GM19328 (cell line): Measurements from ENCODE around the gene TNRC6C.
"Not testable (repeated sequence)": the region's sequence is repeated elsewhere in the genome, so short reads cannot be mapped to it uniquely, and the experiment has no call there.

ENCODE experiments used
- ATAC-seq: cut with Tn5 transposase; IDR thresholded peaks from one replicate; pipeline ENCODE4 v1.9.1; 2021; ENCODE audit warnings: mild to moderate bottlenecking, moderate library complexity; ENCODE audit not compliant: unreplicated experiment

The TNRC6C gene

DNA sequence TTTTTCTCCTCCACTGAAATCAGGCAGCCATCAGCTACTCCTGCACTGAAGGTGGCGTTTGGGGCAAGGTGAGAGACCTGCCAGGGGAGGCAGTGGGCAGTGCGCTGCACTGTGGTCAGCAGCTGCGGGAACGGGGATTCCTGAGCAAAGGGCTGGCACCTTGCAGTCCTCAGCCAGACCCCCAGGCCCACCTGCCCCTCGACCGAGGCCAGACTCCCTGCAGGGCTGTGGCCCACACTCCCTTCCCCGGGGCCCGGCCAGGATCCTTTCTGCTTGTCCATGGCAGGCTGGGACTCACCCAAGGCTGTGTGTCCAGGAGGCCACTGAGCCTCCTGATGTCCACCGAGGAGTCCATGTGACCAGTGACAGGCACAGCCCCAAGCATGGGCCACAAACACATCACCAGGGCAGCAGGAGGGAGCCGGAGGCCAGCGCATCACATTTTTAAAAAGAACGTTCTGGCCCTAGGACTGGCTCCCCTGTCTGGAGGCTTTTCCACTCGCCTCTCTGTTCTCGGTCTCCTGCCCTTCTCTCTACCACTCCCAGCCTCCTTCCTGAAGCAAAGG is 28.5 kb upstream of the TNRC6C start:
- no peak for ATAC-seq

DNA sequence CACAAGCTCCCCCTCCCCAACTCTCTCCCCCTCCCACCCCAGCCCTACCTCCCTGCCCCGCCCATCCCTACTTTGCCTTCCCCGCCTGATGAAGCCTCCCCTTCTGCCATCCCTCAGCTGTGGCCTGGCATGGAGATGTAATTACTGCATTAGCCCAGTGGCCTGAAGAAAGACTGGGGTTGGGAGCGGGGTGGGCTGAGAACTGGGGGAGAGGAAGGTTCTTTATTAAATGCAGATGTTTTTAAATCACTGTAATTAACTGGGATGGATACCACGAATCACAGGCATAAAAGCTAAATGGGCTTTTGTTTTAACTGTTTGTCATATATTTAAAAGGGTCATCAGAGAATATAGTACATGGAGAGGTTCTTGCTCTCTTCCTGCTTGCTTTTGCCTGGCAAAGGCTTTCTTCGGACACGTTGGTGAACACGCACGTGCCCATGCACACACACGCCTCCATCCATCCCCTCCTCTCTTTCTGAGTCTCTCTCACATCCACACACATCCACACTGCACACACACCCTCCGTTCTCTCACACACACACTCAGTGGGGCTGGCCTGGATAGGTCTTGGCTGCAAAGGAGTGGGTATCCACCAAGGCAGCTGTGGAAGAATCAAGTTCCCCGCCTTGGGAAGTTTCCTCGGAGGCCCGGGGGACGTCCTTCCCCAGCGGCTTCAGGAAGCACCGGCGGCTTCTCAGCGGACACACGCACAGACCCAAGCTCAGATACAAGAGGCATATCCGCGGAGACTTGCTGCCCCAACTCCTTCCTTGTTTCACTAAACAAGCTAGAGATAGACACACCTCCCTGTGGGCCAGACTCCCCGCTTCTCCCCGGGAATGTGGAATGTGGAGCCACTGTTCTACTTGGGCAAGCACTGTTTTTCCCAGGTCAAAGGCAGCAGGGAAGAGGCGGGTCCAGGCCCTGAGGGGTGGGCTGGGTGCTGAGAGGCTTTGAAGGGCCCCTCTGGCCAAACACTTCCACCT is 27.4 kb upstream of the TNRC6C start:
- ATAC-seq, result no peak

DNA sequence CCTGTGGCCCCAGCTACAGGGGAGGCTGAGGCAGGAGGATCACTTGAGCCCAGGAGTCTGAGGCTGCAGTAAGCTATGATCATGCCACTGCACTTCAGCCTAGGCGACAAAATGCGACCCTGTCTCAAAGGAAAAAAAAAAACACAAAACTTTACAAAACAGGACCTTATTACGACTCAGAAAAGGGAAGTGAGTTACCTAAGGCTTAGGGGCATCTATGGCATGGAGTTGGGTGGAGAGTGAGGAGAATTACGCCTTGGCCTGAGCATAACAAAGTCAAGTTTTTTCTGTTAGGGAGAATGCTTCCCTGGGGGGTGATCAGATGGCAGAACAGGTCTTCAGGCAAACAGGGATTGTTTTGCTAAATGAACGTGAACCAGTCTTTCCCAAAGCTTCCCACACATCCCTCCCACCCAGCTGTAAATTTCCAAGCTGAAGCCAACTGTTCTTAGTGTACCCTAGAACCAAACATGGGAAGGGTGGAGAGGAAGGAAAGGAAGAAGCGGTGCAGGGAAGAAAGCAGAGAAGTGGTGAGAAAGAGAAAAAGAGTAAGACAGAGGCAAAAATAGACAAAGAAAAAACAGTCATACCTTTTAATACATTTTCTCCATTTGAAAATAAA is 24.6 kb upstream of the TNRC6C start:
- no peak for ATAC-seq

DNA sequence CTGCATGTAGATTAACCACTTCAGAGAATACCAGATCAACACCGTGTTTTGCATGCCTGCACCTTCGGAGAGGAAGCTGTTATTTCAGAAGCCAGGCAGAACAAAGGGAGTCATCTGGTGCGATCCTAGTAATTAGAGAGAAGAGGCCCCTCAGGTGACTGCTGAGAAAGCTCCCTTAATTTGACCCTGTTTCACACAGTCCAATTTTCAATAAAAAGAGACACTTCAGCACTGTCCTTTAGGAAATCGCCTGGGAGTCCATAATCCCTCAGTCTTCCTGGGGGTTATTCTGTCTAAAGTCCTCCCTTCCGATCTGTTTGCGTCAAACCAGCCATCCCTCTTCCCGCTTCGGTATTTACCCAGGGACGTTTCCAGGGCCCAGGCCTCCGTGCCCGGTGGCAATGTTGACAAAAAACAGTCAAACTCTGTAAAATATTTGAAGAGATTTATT is 23.4 kb upstream of the TNRC6C start:
- ATAC-seq, result no peak

DNA sequence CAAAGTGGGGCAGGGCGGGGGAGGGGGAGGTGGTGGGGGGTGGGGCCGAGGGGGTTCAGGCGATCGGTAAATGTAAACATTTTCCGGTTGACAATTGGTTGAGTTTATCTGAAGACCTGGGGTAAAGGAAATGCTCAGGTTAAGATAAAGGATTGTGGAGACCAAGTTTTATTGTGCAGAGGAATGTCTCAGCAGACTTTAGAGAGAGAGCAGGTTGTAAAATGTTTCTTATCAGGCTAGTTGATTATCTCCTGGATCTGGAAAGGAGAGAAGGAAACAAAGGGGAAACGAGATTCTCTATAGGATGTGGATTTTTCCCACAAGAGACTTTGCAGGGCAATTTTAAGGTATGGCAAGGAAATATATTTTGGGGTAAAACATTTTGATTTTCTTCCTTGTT is 22.8 kb upstream of the TNRC6C start:
- not testable (repeated sequence) for ATAC-seq

DNA sequence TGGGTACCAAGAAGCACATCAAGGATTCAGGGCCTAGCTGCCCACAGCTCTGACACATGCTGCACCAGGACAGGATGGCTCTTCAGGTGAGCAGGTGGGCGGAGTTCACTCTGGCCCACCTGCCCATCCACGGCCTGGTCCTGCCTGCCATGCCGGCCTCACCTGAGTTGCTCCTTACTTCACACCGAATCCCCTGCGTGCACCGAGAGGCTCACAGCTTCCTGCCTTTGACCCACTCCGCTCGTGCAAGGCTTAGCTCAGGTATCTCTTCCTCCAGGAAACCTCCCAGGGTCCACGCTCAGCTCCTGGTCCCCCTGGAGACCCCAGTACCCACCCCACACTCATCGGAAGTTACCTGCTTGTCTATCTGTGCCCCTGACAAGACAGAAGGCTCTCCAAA is 21.6 kb upstream of the TNRC6C start:
- ATAC-seq, result no peak

DNA sequence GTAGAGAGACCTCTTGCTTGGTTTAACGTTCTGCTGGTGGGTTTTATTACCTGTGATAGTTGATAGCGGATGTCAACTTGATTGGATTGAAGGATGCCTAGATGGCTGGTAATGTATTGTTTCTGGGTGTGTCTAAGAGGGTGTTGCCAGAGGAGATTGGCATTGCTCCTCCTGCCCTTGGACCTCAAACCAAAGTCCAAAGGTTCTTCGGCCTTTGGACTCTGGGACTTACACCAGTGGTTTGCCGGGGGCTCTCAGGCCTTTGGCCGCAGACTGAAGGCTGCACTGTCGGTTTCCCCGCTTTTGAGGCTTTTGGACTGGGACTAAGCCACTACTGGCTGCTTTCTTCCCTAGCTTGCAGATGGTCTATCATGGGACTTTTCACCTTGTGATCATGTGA is 17.5 kb upstream of the TNRC6C start:
- no peak for ATAC-seq

DNA sequence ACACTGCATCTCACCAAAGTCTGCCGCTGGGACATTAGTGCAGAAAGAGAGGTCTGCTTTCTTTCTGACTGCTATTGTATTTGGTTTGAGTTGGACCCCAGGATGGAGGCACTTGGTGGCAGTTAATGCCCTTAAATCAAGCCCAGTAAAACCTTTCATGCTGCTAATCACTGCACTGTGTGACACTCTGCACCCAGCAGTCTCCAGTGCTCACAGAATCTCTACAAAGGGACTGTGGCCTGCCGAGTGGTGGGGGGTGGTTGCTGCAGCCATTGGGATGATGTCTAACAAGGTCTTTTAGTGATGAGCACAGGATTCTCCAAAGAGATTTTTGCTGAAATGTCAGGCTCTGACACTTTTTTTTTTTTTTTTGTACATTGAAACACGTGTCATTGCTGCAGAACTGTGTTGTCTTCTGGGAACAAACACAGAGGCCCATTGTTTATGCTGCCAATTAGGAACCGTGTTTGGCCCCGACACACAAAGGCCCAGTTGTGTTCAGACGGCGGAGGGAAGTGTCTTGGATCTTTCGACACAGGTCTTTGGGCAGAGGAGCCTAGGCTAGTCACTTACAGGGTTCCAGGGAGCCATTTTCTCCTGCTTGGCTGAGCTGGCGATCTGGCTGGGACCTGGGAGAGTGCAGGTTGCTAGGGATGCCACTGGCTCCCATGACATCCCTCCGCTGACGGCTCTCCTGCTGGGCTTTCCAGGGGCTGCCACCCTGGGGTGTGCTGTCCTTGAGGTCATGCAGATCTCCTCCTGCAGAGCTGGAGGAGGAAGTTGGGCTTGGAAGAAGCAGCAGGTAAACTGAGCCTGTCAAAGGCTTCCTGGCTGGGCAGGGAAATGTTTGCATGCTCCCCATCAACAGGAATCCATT is 16.2 kb upstream of the TNRC6C start:
- no peak for ATAC-seq

DNA sequence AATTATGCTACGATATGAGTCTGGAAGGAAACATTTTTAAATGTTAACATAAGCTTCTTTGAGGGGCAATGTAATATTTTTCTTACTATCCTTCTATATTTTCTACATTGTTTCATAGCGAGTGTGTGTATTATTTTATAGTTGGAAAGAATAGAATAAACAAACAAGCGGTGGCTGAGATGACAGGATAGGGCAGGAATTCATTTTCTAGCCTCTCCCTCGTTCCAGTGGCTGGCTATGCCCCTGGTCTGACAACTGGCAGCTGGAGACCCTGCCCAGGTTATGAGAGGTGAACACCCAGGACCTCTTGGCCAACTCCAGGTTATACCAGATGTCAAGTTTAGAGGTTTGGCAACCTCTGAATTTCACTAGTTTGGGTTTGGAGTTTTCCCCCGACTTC is 14.5 kb upstream of the TNRC6C start:
- ATAC-seq, result no peak

DNA sequence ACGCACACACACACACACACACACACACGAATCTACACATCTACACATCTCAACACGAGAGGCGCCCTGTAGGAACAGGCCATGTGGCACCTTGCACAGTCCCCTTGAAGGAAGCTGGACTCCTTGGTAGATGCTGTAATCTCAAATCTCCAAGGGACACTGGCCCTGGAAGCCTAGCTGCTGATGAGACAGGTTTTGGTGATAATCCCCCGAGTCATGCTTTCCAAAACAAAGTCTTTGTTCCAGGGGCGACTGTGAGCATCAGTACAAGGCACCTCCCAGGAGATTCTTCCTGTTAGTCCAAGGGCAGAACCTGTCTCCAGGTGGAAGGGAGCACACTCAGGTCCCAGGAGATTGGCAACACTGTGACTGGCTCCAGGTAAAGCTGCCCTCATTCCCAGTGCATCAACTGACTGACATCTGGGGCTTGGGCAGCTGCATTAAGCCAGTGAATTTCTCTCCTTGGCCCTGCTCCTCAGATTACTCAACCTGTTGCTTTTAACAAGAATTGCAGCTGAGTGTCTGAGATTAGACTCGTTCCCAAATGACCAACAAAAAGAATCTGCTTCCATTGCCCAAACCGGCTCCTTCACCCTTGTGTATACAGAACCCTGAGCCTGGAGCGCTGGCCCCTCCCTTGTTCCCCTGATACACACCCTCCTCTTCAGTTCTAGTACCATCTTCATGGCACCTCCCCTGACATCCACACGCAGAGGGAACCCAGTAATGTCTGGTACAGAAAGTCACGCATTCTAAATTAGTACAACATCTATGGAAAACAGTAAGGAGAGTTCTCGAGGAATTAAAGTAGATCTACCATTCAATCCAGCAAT is 13.9 kb upstream of the TNRC6C start:
- ATAC-seq, result no peak

DNA sequence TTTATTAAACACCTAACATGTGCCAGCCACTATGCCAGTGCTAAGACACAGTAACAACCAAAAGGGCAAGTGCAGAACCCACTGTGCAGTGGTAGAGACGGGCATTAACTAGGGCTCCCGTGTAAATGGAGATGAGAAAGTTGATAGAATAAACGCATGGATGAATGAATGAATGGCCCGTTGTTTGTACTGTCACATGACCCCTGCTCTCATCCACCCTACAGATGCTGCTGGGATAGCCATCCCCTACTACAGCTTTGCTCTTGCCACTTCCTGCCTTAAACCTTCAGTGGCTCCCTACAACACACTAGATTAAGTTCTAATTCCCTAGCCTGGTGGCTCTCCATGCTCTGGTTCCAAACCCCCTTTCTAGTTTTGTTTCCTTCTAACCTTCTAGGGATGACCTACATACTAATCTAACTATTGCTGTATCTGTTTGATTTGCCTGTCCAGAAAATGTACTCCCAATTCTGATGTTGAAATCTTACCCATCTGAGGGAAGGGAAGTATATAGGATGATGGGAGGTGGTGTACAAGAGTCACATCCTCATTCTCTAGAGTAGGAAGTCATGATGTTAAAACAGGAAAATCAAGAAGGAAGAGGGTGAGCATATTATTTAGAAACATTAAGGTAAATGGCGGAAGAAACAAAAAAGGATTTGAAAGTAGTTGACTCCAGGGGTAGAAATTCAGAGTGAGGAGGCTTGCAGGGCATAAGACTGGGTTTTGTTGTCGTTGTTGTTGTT is 11.4 kb upstream of the TNRC6C start:
- ATAC-seq, result no peak

DNA sequence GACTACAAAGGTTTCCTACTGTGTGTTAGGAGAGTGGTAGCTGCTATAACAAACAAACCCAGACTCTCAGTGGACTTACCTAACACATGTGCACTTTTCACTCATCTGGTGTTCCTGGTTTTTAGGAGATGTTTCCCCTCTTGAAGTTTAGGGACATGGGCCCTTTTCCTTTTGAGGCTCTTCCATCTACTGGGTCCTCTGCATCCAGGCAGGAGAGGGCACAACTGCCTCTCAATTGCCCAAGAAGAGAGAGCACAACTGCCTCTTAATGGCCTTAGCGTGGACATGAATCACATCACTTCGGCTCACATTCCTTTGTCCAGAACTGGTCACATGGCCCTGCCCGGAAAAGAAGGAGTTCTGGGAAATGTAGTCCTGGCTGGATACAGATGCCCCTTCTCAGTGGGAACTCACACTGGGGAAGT is 9.8 kb upstream of the TNRC6C start:
- no peak for ATAC-seq

DNA sequence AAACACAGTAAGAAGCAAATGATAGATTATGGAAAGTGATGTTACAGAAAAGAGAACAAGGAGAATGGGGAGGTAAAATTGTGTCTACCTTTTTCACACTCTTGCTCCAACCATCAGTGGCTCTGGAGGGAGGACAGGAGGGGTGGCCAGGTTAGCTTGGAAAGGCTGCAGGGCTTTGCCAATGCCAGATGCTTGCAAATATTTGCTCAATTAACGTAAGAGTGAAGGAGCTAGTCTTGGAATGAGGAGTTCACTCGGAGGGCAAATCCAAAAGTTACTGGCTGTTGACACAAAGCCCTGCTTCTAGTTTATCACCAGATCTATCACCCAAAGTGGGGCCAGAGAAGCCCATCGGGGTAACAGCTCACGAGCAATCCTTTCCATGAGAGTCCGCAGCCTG is 7.4 kb upstream of the TNRC6C start:
- no peak for ATAC-seq

DNA sequence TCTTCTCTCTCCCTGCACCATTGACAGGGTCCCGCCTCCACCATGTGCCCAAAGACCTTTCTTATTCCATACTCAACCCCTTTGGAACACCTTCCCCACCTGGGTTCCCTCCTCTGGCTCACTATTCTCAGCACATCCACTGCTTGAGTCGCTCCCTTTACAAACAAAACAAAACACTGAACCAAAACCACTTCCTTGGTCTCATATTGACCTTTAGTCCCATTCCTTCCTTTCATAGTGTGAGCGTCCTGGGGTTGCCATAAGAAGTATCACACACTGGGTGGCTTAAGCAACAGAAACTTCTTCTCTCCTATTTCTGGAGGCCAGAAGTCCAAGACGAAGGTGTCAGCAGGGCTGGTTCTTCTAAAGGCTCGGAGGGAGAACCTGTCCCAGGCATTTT is 6.1 kb upstream of the TNRC6C start:
- no peak for ATAC-seq

DNA sequence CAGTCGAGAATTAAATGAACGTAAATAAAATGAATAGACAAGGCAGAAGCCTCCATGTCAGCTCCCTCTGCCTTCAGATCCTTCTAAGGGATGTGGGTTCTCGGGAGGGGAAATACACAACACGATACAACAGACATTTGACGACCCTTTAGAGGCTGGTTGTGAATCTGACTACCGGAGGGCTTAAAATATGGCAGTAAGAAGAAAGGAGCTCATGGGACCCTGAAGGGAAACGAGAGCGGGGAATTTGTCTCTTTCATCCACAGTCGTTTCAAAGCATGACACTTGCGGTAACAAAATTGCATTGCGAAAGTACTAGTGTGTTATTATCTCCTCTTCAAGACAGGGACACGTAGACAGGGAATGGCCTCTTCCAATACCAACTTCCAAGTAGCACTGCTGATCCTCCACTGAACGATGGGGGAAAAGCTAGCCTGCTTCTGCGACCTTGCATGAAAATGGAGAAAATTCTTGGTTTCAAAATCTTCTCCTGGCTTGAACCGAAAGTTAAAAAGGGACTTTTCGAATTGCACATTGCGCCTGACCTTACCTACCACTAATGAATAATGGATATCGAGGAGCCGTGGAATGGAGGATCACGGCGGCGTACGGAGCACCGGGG is 1.2 kb upstream of the TNRC6C start:
- no peak for ATAC-seq

DNA sequence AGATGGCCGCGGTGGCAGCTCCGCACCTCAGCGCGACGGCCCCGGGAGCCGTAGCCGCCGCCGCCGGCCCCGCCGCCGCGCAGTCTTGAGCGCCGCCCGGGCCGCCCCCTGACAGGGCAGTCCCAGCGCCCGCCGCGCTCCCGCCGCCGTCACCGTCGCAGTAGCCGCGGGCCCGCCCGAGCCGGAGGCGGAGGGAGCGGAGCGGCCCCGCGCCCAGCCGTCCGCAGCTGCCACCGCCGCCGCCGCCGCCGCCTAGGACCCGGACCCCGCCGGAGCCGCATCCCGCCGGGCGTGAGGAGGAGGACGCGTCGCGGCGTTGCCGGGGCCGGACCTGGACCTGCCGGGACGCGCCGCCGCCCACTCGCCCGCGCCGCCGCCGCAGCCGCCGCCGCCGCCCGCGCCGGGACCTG is 218 bp downstream of the TNRC6C start:
- no peak for ATAC-seq

DNA sequence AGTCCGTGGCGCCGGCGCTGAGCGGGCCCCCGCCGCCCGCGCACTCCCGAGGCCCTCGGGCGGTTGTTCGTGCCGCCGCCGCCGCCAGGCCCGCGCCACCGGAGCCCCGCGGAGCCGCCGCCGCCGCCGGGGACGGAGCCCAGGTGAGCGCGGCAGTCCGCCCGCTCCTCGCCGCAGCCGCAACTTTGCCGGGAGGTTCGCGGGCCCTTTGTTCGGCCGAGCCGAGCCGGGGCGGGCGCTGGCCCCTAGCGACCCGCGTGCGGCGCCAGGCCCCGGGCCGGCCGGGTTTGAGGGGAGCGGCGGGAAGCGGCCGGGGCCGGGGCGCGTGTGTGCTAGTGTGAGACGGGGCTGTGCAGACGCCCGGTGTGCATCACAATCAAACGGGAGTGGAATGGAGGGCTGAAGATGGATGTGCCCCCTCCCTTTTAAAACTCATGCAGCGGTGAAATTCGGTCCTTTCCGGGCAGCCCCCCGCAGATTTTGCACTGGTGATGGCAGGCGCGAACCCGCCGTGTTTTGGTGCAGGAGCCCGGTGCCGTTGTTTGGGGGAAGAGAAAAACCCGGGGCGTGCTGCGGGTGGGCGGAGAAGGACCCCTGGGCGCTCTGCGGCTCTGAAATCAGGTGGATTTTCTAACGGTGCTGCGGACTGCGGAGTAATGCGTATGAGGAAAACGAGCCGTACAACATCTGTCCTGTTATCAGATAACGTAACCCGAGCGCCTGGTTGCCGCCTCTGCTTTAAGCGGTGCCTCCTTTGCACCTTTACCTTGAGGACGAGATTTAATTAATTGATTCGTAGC is 823 bp downstream of the TNRC6C start:
- no peak for ATAC-seq

DNA sequence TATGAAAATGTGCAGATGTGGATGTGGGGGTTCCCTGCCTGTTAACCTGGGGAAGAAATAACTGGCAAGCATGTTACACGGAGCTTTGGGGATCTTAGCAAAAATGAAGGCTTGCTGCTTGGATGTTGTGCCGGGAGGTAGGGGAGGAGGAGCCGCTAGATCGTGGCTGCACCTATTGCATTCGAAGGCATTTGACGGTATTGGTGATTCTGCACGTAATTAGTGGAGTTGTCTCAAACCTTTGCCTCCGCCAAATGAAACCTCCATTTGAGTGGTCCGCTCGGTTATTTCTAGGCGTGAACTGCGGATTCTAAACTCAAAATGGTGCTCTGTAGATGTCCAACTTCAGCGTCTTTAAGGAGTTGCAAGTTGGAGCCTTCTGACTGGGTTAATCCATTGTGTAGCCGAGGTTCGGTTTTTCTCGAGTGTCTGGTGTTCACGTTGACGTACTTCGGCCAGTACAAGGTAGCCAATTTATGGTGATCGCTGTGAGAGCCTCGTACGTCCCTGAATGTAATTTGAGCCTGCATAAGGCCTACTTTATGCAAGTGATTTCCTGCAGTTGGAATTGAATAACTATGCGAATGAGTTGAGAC is 1.5 kb downstream of the TNRC6C start:
- ATAC-seq, result no peak
